ENCODE measurements around the gene MARCO.

GRCh38 chr2:119010336-119010735, 68.3 kb downstream of the MARCO start:
- no peak for TF ChIP-seq CTCF (IDR thresholded peaks at IDR 0.05 in 2 of 3, conservative IDR thresholded peaks at IDR 0.05 in 1 of 3; ENCODE audit: borderline replicate concordance in 1 of 3, insufficient read depth in 1 of 3, low read depth in 2 of 3, low read length in 2 of 3)
- no peak for TF ChIP-seq POLR2AphosphoS5 (IDR thresholded peaks at IDR 0.05; ENCODE audit: low read depth, low read length)
- TF ChIP-seq EZH2 (IDR thresholded peaks at IDR 0.05) = no peak
- TF ChIP-seq ELF1 (IDR thresholded peaks at IDR 0.05; ENCODE audit: borderline replicate concordance, low read depth) = no peak
- TF ChIP-seq POLR2A (IDR thresholded peaks at IDR 0.05; ENCODE audit: borderline replicate concordance, extremely low read depth, insufficient read depth, insufficient read length) = no peak
- TF ChIP-seq RAD21 (IDR thresholded peaks at IDR 0.05; ENCODE audit: low read depth) = no peak
- TF ChIP-seq EZH2phosphoT487 (IDR thresholded peaks at IDR 0.05; ENCODE audit: borderline replicate concordance) = no peak
- no peak for TF ChIP-seq MAX (IDR thresholded peaks at IDR 0.05)
- no peak for TF ChIP-seq ATF3 (IDR thresholded peaks at IDR 0.05)
- TF ChIP-seq REST (IDR thresholded peaks at IDR 0.05; ENCODE audit: low read depth) = no peak
- TF ChIP-seq FOSL1 (IDR thresholded peaks at IDR 0.05; ENCODE audit: low read depth) = no peak
- no peak for TF ChIP-seq EGR1 (IDR thresholded peaks at IDR 0.05; ENCODE audit: low read depth)

All from HCT116 (cell line).